Mucosa of rectum (tissue), 2 donors: Measurements from ENCODE around the gene TCOF1.

ENCODE experiments used
- H3K27ac ChIP-seq, 2 donors: one replicate each; pipeline ENCODE4 v1.7.0; 2013; ENCODE audit warnings: inconsistent platforms in 2 of 2, low read depth in 2 of 2, low read length in 2 of 2
- H3K27me3 ChIP-seq, 2 donors: one replicate each; pipeline ENCODE4 v1.7.0; 2013; ENCODE audit warnings: low read length in 2 of 2; ENCODE audit not compliant: control insufficient read depth in 2 of 2, insufficient read depth in 2 of 2
- H3K36me3 ChIP-seq, 2 donors: one replicate each; pipeline ENCODE4 v1.7.0; 2013; ENCODE audit warnings: low read length in 2 of 2; ENCODE audit not compliant: control insufficient read depth in 2 of 2, insufficient read depth in 2 of 2
- H3K4me1 ChIP-seq, 2 donors: one replicate each; pipeline ENCODE4 v1.7.0; 2013; ENCODE audit warnings: low read length in 2 of 2, mild to moderate bottlenecking in 1 of 2; ENCODE audit not compliant: control insufficient read depth in 2 of 2, insufficient read depth in 2 of 2
- H3K4me3 ChIP-seq, 2 donors: one replicate each; pipeline ENCODE4 v1.7.0; 2013; ENCODE audit warnings: low read length in 2 of 2
- H3K9ac ChIP-seq, 2 donors: one replicate each; pipeline ENCODE4 v1.7.0; 2013; ENCODE audit warnings: low read length in 2 of 2, low read depth in 1 of 2, mild to moderate bottlenecking in 1 of 2
- H3K9me3 ChIP-seq, 2 donors: one replicate each; pipeline ENCODE4 v1.7.0; 2013; ENCODE audit warnings: low read length in 2 of 2; ENCODE audit not compliant: control insufficient read depth in 2 of 2
- donor health status: healthy.
- donor health status: Normal muscosa, but diverticular disease.

TCOF1 gene

DNA sequence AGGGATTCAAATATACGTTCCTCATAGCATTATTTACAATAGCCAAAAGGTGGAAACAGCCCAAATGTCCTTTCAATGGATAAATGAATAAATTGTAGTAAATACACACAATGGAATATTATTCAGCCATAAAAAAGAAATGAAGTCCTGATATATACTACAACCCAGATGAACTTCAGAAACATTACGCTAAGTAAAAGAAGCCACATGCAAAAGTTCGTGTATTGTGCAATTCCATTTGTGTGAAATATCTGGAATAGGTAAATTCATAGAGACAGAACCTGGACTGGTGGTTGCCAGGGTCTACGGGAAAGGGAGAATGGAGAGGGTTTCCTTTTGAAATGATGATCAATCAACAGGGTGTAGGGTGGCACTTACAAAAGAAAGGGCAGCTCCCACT is 42.3 kb upstream of the TCOF1 start:
- H3K4me3 ChIP-seq: no peak overlapping the region
- H3K27ac ChIP-seq: no peak overlapping the region
- H3K27me3 ChIP-seq: no peaks in the 10 kb centered on the region
- H3K9ac ChIP-seq: no peak overlapping the region
- no peaks in the 10 kb centered on the region for H3K4me1 ChIP-seq
- H3K9me3 ChIP-seq: no peaks in the 10 kb centered on the region
- H3K36me3 ChIP-seq: no peaks in the 10 kb centered on the region

DNA sequence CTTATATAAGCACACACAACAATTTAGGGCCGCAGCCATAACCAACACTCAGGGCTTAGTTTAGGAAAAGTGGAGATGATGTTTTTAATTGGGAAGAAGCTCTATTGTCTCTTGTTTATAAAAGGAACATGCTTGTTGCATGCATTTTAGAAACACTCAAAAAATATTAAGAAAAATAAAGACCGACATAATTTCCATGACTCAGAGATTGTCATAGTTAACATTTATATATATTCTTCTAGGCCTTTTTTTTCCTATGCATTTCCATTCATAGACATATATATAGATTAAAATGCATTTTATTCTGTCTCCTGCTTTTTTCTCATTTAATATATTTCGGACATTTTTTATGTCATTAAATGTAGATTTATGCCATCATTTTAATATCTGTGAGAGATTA is 41.2 kb upstream of the TCOF1 start:
- H3K4me1 ChIP-seq: no peaks in the 10 kb centered on the region
- H3K27me3 ChIP-seq: no peaks in the 10 kb centered on the region
- no peaks in the 10 kb centered on the region for H3K9me3 ChIP-seq
- no peak overlapping the region for H3K4me3 ChIP-seq
- H3K9ac ChIP-seq: no peak overlapping the region
- no peaks in the 10 kb centered on the region for H3K36me3 ChIP-seq
- no peak overlapping the region for H3K27ac ChIP-seq

DNA sequence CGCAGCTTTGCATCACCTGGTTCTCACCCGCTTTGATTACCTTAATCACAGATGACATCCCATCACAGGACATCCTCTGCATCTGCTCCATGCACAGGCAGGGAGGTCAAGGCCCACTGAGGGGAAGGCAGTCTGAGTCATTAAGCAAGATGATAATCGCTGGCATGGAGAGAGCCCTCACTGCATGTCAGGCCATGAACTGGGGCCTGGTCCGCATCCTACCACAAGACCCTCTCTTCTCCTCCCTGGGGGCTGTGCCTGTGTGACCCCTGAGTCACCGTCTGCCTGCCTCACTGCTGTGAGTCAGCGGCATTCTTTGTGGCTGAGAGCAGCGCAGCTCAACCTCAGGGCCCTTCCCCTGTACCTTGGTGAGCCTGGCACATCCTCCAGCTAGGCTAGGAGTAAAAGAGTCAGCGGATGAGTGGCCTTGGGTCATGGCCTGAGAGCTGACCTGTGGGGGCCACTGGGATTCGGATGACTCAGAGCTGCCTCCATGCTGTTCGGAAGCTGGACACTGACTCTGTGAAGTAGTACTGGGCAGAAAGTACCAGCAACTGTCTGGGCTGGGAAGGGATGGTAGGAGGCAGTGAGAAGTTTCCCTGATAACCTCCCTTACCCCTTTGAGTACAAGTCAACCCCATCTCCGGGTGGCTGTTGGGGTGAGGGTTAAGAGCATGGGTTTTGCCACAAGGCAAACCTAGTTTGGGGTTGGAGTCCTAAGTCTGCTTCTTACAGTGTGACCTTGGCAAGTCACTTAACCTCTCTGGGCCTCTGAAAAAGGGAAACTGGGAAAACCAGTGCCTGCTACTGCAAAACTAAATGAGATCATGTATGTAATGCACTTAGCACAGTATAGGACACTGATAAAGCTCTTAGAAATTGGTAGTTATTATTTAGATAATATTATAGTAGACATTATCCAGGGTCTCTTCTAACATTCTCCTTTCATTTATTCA is 40.2 kb upstream of the TCOF1 start:
- Histone ChIP-seq H3K9ac (no peak overlapping the region), H3K36me3 (no peaks in the 10 kb centered on the region), H3K27me3 (no peaks in the 10 kb centered on the region), H3K4me3 (no peak overlapping the region), H3K27ac (no peak overlapping the region), H3K9me3 (no peaks in the 10 kb centered on the region), H3K4me1 (no peaks in the 10 kb centered on the region)

DNA sequence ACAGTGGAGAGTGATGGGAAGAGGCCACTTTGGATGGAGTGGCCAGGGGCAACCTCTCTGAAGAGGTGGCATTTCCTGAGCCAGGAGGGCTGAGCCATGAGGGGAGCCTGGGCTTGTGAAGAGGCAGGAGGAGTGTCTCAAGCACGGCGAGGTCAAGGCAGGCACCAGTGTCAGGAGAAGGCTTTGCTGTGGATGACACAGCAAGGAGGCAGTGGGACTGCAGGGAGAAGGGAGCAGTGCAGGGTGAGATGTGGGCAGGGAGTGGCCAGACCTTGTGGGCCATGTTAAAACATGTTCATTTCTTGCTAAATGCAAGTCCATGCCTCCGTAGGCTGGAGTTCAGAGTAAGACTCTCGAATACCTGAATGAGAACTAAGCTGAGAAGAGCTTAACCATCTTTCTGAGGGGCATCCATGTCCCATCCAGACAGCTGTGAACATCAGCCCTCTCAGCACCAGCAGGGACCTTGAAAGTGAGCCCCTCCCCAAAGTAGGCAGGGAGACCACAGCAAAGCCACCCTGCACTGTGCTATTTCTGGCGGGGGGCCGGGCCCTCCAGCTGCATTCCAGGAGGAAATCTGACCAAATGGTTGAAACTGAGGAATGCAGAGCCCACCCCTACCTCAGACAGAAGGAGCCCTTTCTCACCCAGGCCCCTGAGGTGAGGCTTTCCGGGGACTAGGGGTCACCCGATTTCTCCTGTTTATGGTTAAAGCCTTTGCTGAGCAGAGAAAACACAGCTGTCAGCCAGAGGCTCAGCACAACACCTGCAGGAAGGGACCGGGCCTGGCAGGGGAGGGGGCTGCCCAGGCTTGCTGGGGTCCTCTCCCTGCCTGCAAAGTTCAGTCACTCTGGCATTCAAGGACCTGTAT is 38.6 kb upstream of the TCOF1 start:
- no peaks in the 10 kb centered on the region for H3K4me1 ChIP-seq
- no peaks in the 10 kb centered on the region for H3K36me3 ChIP-seq
- H3K4me3 ChIP-seq: no peak overlapping the region
- H3K27ac ChIP-seq: no peak overlapping the region
- no peak overlapping the region for H3K9ac ChIP-seq
- no peaks in the 10 kb centered on the region for H3K27me3 ChIP-seq
- no peaks in the 10 kb centered on the region for H3K9me3 ChIP-seq

DNA sequence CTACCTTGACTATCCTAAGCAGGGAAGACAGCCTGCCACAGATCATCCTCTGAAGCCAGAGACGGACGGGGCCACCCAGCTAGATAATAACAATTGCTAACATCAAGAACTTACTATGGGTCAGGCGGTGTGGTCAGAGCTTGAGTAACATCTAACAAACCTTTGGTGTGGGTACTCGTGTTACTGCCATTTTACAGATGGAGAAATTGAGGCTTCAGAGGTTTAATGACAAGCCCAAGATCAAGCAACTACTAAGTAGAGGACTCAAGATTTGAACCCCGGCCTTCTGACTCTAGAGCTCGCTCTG is 38.1 kb upstream of the TCOF1 start:
- Histone ChIP-seq H3K4me1 (no peaks in the 10 kb centered on the region), H3K9me3 (no peaks in the 10 kb centered on the region), H3K9ac (no peak overlapping the region), H3K27ac (no peak overlapping the region), H3K4me3 (no peak overlapping the region), H3K27me3 (no peaks in the 10 kb centered on the region), H3K36me3 (no peaks in the 10 kb centered on the region)

DNA sequence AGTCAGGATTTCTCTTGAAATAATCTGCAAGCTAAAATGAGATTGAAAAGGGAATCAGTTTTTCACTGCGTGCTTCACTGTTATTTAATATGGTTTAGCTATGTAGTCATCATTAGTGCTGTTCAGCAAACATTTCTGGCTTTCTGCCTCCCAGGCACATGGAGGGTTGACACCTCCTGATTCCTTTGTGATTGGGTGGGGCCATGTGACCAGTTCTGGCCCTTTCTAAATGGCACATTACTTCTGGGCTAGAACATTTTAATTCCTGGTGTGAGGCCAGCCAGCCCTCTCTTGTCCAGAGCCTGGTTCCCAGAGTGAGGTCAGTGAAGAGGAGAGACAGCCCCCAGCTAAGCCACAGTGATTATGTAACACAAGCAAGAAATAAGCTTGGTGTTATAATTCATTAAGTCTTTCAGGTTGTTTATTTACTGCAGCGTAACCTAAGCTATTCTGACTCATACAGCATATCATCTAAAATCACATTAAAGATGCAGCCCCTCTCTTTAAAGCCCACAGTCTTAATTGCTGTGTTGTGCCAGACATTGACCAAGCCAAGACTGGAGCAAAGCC is 37.4 kb upstream of the TCOF1 start:
- Histone ChIP-seq H3K4me3 (no peak overlapping the region), H3K36me3 (no peaks in the 10 kb centered on the region), H3K27ac (no peak overlapping the region), H3K4me1 (no peaks in the 10 kb centered on the region), H3K9me3 (no peaks in the 10 kb centered on the region), H3K27me3 (no peaks in the 10 kb centered on the region), H3K9ac (no peak overlapping the region)

DNA sequence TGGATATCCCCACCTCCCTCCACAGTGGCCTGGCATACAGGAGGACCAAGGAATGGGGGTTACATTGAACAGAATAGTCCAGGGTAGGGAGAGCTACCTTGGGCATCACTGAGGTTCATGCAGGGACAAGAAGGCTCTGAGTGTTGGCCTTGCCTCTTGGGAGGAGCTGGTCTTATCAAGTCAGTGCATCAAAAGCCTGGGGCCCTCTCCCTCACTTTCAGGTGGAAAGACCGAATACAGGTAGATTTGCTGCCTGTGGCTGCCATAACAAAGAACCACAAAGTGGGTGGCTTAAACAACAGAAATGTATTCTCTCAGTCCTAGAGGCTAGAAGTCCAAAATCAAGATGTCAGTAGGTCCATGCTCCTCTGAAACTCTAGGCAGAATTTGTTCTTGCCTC is 36.3 kb upstream of the TCOF1 start:
- Histone ChIP-seq H3K9ac (no peak overlapping the region), H3K27ac (no peak overlapping the region), H3K27me3 (no peaks in the 10 kb centered on the region), H3K36me3 (no peaks in the 10 kb centered on the region), H3K4me3 (no peak overlapping the region), H3K4me1 (no peaks in the 10 kb centered on the region), H3K9me3 (no peaks in the 10 kb centered on the region)

DNA sequence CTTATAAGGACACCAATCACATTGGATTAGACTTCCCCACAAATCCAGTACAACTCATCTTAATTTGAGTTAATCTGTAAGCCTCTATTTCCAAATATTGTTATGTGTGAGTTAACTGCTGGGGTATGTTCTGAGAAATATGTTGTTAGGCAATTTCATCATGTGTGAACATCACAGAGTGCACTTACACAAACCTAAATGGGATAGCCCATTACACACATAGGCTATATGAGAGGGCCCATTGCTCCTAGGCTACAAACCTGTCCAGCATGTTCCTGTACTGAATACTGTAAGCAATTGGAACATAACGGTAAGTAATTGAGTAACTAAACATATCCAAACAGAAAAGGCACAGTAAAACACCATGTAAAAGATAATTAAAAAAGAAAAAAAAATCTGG is 35.7 kb upstream of the TCOF1 start:
- Histone ChIP-seq H3K4me3 (no peak overlapping the region), H3K9me3 (no peaks in the 10 kb centered on the region), H3K9ac (no peak overlapping the region), H3K27me3 (no peaks in the 10 kb centered on the region), H3K36me3 (no peaks in the 10 kb centered on the region), H3K27ac (no peak overlapping the region), H3K4me1 (no peaks in the 10 kb centered on the region)

DNA sequence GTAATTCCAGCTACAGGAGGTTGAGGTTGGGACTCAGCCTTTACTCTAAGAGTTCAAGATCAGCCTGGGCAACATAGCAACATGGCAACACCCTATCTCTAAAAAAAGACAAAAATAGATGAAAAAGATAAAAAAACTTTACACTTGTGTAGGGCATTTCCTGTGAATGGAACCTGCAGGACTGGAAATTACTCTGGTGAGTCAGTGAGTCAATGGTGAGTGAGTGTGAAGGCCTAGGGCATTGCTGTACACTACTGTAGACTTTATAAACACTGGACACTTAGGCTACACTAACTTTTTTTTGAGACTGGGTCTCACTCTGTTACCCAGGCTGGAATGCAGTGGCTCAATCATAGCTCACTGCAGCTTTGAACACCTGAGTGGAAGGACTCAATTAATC is 35.3 kb upstream of the TCOF1 start:
- Histone ChIP-seq H3K9me3 (no peaks in the 10 kb centered on the region), H3K27me3 (no peaks in the 10 kb centered on the region), H3K36me3 (no peaks in the 10 kb centered on the region), H3K27ac (no peak overlapping the region), H3K4me1 (no peaks in the 10 kb centered on the region), H3K9ac (no peak overlapping the region), H3K4me3 (no peak overlapping the region)

DNA sequence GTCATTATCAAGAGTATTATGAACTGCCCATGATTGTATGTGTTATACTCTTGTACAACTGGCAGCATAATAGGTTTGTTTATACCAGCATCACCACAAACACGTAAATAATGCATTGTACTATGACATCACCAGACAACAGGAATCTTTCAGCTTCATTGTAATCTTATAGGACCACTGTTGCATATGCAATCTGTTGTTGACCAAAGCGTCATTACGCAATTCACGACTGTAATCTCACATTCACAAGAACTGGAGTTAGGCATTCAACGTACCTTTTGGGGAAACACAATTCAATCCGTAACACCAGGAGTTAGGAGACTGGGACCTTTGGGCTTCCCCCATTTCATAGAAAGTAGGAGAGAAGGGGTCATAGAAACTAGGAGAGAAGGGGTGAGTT is 34.4 kb upstream of the TCOF1 start:
- H3K9ac ChIP-seq: no peak overlapping the region

More for the DNA sequence above, 34.4 kb upstream of the TCOF1 start:
- Histone ChIP-seq H3K36me3 (no peaks in the 10 kb centered on the region), H3K4me1 (no peaks in the 10 kb centered on the region), H3K9me3 (no peaks in the 10 kb centered on the region), H3K27ac (no peak overlapping the region), H3K4me3 (no peak overlapping the region), H3K27me3 (no peaks in the 10 kb centered on the region)
